Measurements from ENCODE around the gene ING5.

ING5 gene

GRCh38 chr2:241655516-241656189 is 46.2 kb upstream of the ING5 start:
- no peak overlapping the region for H3K4me3 Mint-ChIP-seq
- H3K4me1 Mint-ChIP-seq, result no peaks in the 10 kb centered on the region
- DNase-seq, result no peak
- peaks cover 52% of the 10 kb centered on the region for H3K36me3 Mint-ChIP-seq (ENCODE audit: low read depth)
- H3K27ac Mint-ChIP-seq, result peak overlapping the region; percentile 29
- H3K27me3 Mint-ChIP-seq (ENCODE audit: low read depth, poor library complexity), result no peaks in the 10 kb centered on the region
- H3K9me3 Mint-ChIP-seq, result no peaks in the 10 kb centered on the region
- TF ChIP-seq, protein P1, sequence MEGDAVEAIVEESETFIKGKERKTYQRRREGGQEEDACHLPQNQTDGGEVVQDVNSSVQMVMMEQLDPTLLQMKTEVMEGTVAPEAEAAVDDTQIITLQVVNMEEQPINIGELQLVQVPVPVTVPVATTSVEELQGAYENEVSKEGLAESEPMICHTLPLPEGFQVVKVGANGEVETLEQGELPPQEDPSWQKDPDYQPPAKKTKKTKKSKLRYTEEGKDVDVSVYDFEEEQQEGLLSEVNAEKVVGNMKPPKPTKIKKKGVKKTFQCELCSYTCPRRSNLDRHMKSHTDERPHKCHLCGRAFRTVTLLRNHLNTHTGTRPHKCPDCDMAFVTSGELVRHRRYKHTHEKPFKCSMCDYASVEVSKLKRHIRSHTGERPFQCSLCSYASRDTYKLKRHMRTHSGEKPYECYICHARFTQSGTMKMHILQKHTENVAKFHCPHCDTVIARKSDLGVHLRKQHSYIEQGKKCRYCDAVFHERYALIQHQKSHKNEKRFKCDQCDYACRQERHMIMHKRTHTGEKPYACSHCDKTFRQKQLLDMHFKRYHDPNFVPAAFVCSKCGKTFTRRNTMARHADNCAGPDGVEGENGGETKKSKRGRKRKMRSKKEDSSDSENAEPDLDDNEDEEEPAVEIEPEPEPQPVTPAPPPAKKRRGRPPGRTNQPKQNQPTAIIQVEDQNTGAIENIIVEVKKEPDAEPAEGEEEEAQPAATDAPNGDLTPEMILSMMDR (IDR thresholded peaks at IDR 0.05), result no peak

- Mint-ChIP-seq H3K4me3 (no peak overlapping the region), H3K9me3 (no peaks in the 10 kb centered on the region), H3K27me3 (ENCODE audit: low read depth, poor library complexity) (no peaks in the 10 kb centered on the region), H3K36me3 (ENCODE audit: low read depth) (peaks cover 50% of the 10 kb centered on the region), H3K27ac (no peak overlapping the region), H3K4me1 (peaks cover 4% of the 10 kb centered on the region)
- DNase-seq, result no peak
- TF ChIP-seq, protein P1 (IDR thresholded peaks at IDR 0.05), result no peak
Observed at GRCh38 chr2:241656190-241656741, 45.6 kb upstream of the ING5 start.

DNA sequence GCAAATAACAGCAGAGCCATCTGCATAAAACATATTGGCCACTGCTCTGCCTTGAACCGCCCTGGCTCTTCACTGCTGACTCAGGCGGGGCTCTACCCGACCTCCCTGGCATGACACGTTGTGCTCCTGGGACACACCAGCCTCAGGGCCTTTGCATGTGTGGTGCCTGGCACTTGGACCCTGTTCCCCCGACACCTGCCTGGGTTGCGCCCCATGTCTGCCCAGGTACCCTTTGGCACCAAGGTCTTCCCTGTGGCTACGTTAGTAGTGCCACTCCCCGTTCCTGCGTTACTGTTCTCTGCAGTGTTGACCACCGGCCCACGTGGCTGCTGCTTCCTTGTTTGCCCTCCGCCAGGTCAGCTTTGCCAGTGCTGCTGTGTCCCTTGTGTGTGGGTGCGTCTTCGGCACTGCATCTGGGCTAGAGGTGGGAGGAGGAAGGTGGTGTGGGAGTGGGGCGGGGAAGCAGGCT is 44.0 kb upstream of the ING5 start:
- Mint-ChIP-seq H3K4me1 (peaks cover 10% of the 10 kb centered on the region), H3K9me3 (no peaks in the 10 kb centered on the region), H3K36me3 (ENCODE audit: low read depth) (peaks cover 40% of the 10 kb centered on the region), H3K27me3 (ENCODE audit: low read depth, poor library complexity) (no peaks in the 10 kb centered on the region), H3K27ac (peak overlapping the region; percentile 83), H3K4me3 (no peak overlapping the region)
- TF ChIP-seq, protein P1 (IDR thresholded peaks at IDR 0.05), result no peak
- no peak for DNase-seq

GRCh38 chr2:241658296-241658695 is 43.5 kb upstream of the ING5 start:
- H3K4me1 Mint-ChIP-seq, result peaks cover 10% of the 10 kb centered on the region
- no peak overlapping the region for H3K4me3 Mint-ChIP-seq
- H3K9me3 Mint-ChIP-seq, result no peaks in the 10 kb centered on the region
- H3K36me3 Mint-ChIP-seq (ENCODE audit: low read depth), result peaks cover 36% of the 10 kb centered on the region
- no peak overlapping the region for H3K27ac Mint-ChIP-seq
- H3K27me3 Mint-ChIP-seq (ENCODE audit: low read depth, poor library complexity), result no peaks in the 10 kb centered on the region
- TF ChIP-seq, protein P1 (IDR thresholded peaks at IDR 0.05), result no peak
- no peak for DNase-seq

- TF ChIP-seq, protein P1 (IDR thresholded peaks at IDR 0.05), result peak; percentile 55
- Mint-ChIP-seq H3K9me3 (no peaks in the 10 kb centered on the region), H3K4me1 (peaks cover 10% of the 10 kb centered on the region), H3K4me3 (no peak overlapping the region), H3K27me3 (ENCODE audit: low read depth, poor library complexity) (no peaks in the 10 kb centered on the region), H3K27ac (no peak overlapping the region), H3K36me3 (ENCODE audit: low read depth) (peaks cover 34% of the 10 kb centered on the region)
- DNase-seq, result peak; percentile 52
Observed at GRCh38 chr2:241659150-241659739, 42.6 kb upstream of the ING5 start.
